ENCODE measurements around the gene KLHDC4. TPM values are rescaled to one million over a fixed set of nuclear protein-coding genes. Genes with fewer than 3 reads are reported as not detected.

KLHDC4 gene
- total and polyA plus RNA-seq, 2 of the 4 experiments (the other 2 are of a cell fraction) = 13.6 to 19.0 TPM

GRCh38 chr16:87707714-87708580, 57.8 kb downstream of the KLHDC4 start (continued):
- no peak for TF ChIP-seq BHLHE40 (IDR thresholded peaks at IDR 0.05; ENCODE audit: low read depth, low read length)

- ChIA-PET CTCF (no interaction called here), POLR2A (ENCODE audit: unreplicated experiment) (no interaction called here)
- TF ChIP-seq CEBPB (IDR thresholded peaks at IDR 0.05; ENCODE audit: low read depth, low read length) (no peak), POLR2A (IDR thresholded peaks at IDR 0.05; ENCODE audit: low read depth, low read length) (no peak)
- no peak overlapping the region for H2AFZ ChIP-seq (replicated peaks; ENCODE audit: low read length, poor library complexity)
- no peak overlapping the region for H3K4ac ChIP-seq (ENCODE audit: low read depth, low read length)
- H3K79me1 ChIP-seq (ENCODE audit: low read depth in 1 of 2, low read length in 2 of 2) = no peaks in the 10 kb centered on the region
- H3K27me3 ChIP-seq (ENCODE audit: control insufficient read depth, insufficient read depth, low read length) = no peaks in the 10 kb centered on the region
- no peak overlapping the region for H2BK5ac ChIP-seq (ENCODE audit: low read depth, low read length, poor library complexity, severe bottlenecking)
- peaks cover 20% of the 10 kb centered on the region for H3K36me3 ChIP-seq (ENCODE audit: control insufficient read depth, insufficient read depth, low read length)
- intact Hi-C loops (cut with micrococcal nuclease) = no loop called here
- H3K4me1 ChIP-seq (ENCODE audit: control insufficient read depth, insufficient read depth, low read length) = no peaks in the 10 kb centered on the region
- no peak overlapping the region for H4K8ac ChIP-seq (ENCODE audit: low read depth in 2 of 2, low read length in 2 of 2)
- no peak overlapping the region for H3K23ac ChIP-seq (ENCODE audit: low read depth, low read length)
- no peak overlapping the region for H3K4me2 ChIP-seq (ENCODE audit: low read depth, low read length)
- H4K5ac ChIP-seq (ENCODE audit: low read depth, low read length) = no peak overlapping the region
- H2BK20ac ChIP-seq (ENCODE audit: low read depth, low read length) = no peak overlapping the region
- H4K20me1 ChIP-seq (ENCODE audit: insufficient read depth, low read length) = no peaks in the 10 kb centered on the region; the same call in 1 of the 2 replicates
- H3K14ac ChIP-seq (replicated peaks; ENCODE audit: low read depth, low read length) = no peak overlapping the region
- 93% methylated on average over 13 of the region's 17 CpGs; no CpG with 5 or more reads in 1 of the 2 experiments for WGBS, 2 experiments (ENCODE audit: extremely low coverage in 2 of 2, insufficient read length in 1 of 2)
- no peaks in the 10 kb centered on the region for H3K9me1 ChIP-seq (ENCODE audit: insufficient read depth, low read length)
- BruUV-seq (replicated peaks) = no TSS peak
- no peak overlapping the region for H4K91ac ChIP-seq (ENCODE audit: insufficient read depth, low read depth, low read length)
- no peak overlapping the region for H3K18ac ChIP-seq (ENCODE audit: low read depth, low read length)
- H2AK9ac ChIP-seq (replicated peaks; ENCODE audit: low read depth, low read length, poor library complexity) = no peak overlapping the region
- H2BK15ac ChIP-seq (ENCODE audit: low read depth, low read length) = no peak overlapping the region
- no peak overlapping the region for H3K9ac ChIP-seq (ENCODE audit: low read depth, low read length)
- dilution Hi-C loops (cut with HindIII; ENCODE audit: low sequenced_read_pairs, unreplicated experiment) = no loop called here
- H3K27ac ChIP-seq (ENCODE audit: insufficient read depth, low read length) = no peak overlapping the region
- no peak overlapping the region for H3K4me3 ChIP-seq (ENCODE audit: insufficient read depth, low read depth, low read length)
- DNase-seq = no peak
- in situ Hi-C loops (cut with MboI; ENCODE audit: low sequenced_read_pairs) = no loop called here
- H3K56ac ChIP-seq (ENCODE audit: extremely low read depth, insufficient read depth, low read length) = no peak overlapping the region
- H2AK5ac ChIP-seq (ENCODE audit: low read depth, low read length) = no peak overlapping the region
- H3K9me3 ChIP-seq (ENCODE audit: control insufficient read depth, insufficient read depth, low read length) = no peaks in the 10 kb centered on the region
- no peak overlapping the region for H2BK120ac ChIP-seq (ENCODE audit: low read depth, low read length)
- ATAC-seq (ENCODE audit: low read depth) = no peak
Measured at GRCh38 chr16:87707097-87707496, 58.7 kb downstream of the KLHDC4 start.

Measured in IMR-90 (cell line).